IMR-90 (cell line): ENCODE measurements around the gene SNX33. TPM values are rescaled to one million over a fixed set of nuclear protein-coding genes. Genes with fewer than 3 reads are reported as not detected.
A peak's percentile ranks its signal among the peaks of the same experiment; 100 is the strongest.

ENCODE experiments used
- ATAC-seq: fragments of 200-7000 bp; cut with Tn5 transposase; 2 replicates; pipeline ENCODE4 v1.9.1; 2020; ENCODE audit warnings: low read depth, mild to moderate bottlenecking, moderate library complexity
- BruUV-seq: library from RNA; stranded (reverse); fragments of 400-500 nt; replicated peaks from 2 replicates; lab custom pipeline; 2021; lab: Mats Ljungman, UMichigan
- CTCF ChIA-PET: fragments of 300-600 bp; formaldehyde crosslinking; extraction: SDS; loops from one replicate; lab custom pipeline; 2021; ENCODE audit warnings: antibody characterized with exemption; lab: Yijun Ruan, JAX
- POLR2A ChIA-PET: fragments of 300-600 bp; sonication (Branson Sonifier 250); formaldehyde crosslinking; loops from one replicate; lab custom pipeline; 2022; ENCODE audit warnings: antibody characterized with exemption; ENCODE audit not compliant: unreplicated experiment; lab: Charles Lee
- DNase-seq: peaks from one replicate; pipeline ENCODE4 v3.0.0; 2013
- H2AFZ ChIP-seq: replicated peaks from 2 replicates; pipeline ENCODE3; 2013; ENCODE audit warnings: low read length, mild to moderate bottlenecking; ENCODE audit not compliant: poor library complexity
- H2AK5ac ChIP-seq: 2 replicates; pipeline ENCODE4 v1.6.1; 2013; ENCODE audit warnings: low read depth, low read length, inconsistent platforms
- H2AK9ac ChIP-seq: replicated peaks from 2 replicates; pipeline ENCODE3; 2013; ENCODE audit warnings: mild to moderate bottlenecking, low read depth, low read length, moderate library complexity; ENCODE audit not compliant: poor library complexity
- H2BK120ac ChIP-seq: 2 replicates; pipeline ENCODE4 v1.6.1; 2013; ENCODE audit warnings: low read depth, low read length, inconsistent platforms
- H2BK15ac ChIP-seq: 3 replicates; pipeline ENCODE4 v1.6.1; 2013; ENCODE audit warnings: low read depth, low read length, inconsistent platforms
- H2BK20ac ChIP-seq: 2 replicates; pipeline ENCODE4 v1.6.1; 2013; ENCODE audit warnings: low read depth, mild to moderate bottlenecking, inconsistent platforms, low read length, moderate library complexity
- H2BK5ac ChIP-seq: 2 replicates; pipeline ENCODE4 v1.6.1; 2013; ENCODE audit warnings: mild to moderate bottlenecking, low read depth, low read length, inconsistent platforms; ENCODE audit not compliant: poor library complexity, severe bottlenecking
- H3K14ac ChIP-seq: replicated peaks from 2 replicates; pipeline ENCODE4 v1.6.1; 2013; ENCODE audit warnings: low read depth, low read length, inconsistent platforms
- H3K18ac ChIP-seq: 2 replicates; pipeline ENCODE4 v1.6.1; 2013; ENCODE audit warnings: low read depth, low read length, control low read depth
- H3K23ac ChIP-seq: 2 replicates; pipeline ENCODE4 v1.6.1; 2013; ENCODE audit warnings: low read depth, low read length, inconsistent platforms
- H3K27ac ChIP-seq: 2 replicates; pipeline ENCODE4 v1.5.1; 2013; ENCODE audit warnings: mild to moderate bottlenecking, control low read depth, low read length; ENCODE audit not compliant: insufficient read depth
- H3K27me3 ChIP-seq: 2 replicates; pipeline ENCODE4 v1.6.1; 2013; ENCODE audit warnings: low read length; ENCODE audit not compliant: control insufficient read depth, insufficient read depth
- H3K36me3 ChIP-seq: 2 replicates; pipeline ENCODE4 v1.6.1; 2013; ENCODE audit warnings: low read length, mixed read lengths; ENCODE audit not compliant: control insufficient read depth, insufficient read depth
- H3K4ac ChIP-seq: 2 replicates; pipeline ENCODE4 v1.6.1; 2013; ENCODE audit warnings: low read depth, low read length, inconsistent platforms
- H3K4me1 ChIP-seq: 2 replicates; pipeline ENCODE4 v1.6.1; 2013; ENCODE audit warnings: low read length, mixed read lengths; ENCODE audit not compliant: control insufficient read depth, insufficient read depth
- H3K4me2 ChIP-seq: 2 replicates; pipeline ENCODE4 v1.6.1; 2013; ENCODE audit warnings: low read depth, mild to moderate bottlenecking, control low read depth, low read length, moderate library complexity
- H3K4me3 ChIP-seq: 2 replicates; pipeline ENCODE4 v1.5.1; 2013; ENCODE audit warnings: low read depth, mild to moderate bottlenecking, control low read depth, low read length, moderate library complexity; ENCODE audit not compliant: insufficient read depth
- H3K56ac ChIP-seq: 2 replicates; pipeline ENCODE4 v1.6.1; 2013; ENCODE audit warnings: low read length, inconsistent platforms; ENCODE audit not compliant: insufficient read depth; ENCODE audit errors: extremely low read depth
- H3K79me1 ChIP-seq, 2 experiments: 2 replicates each; pipeline ENCODE4 v1.6.1; 2013; ENCODE audit warnings: low read length in 2 of 2, inconsistent platforms in 1 of 2, low read depth in 1 of 2
- H3K9ac ChIP-seq: 2 replicates; pipeline ENCODE4 v1.6.1; 2013; ENCODE audit warnings: low read depth, low read length, control low read depth
- H3K9me1 ChIP-seq: 2 replicates; pipeline ENCODE4 v1.6.1; 2013; ENCODE audit warnings: low read length, inconsistent platforms; ENCODE audit not compliant: insufficient read depth
- H3K9me3 ChIP-seq: 2 replicates; pipeline ENCODE4 v1.6.1; 2013; ENCODE audit warnings: low read length; ENCODE audit not compliant: control insufficient read depth, insufficient read depth
- H4K20me1 ChIP-seq: 2 replicates; pipeline ENCODE4 v1.6.1; 2013; ENCODE audit warnings: low read length, inconsistent platforms; ENCODE audit not compliant: insufficient read depth
- H4K5ac ChIP-seq: 2 replicates; pipeline ENCODE4 v1.6.1; 2013; ENCODE audit warnings: mild to moderate bottlenecking, low read depth, low read length, control low read depth
- H4K8ac ChIP-seq, 2 experiments: 2 replicates each; pipeline ENCODE4 v1.6.1; 2013; ENCODE audit warnings: low read depth in 2 of 2, low read length in 2 of 2, control low read depth in 1 of 2, inconsistent platforms in 1 of 2
- H4K91ac ChIP-seq: 2 replicates; pipeline ENCODE4 v1.6.1; 2013; ENCODE audit warnings: low read depth, low read length, inconsistent platforms; ENCODE audit not compliant: insufficient read depth
- CEBPB ChIP-seq: IDR thresholded peaks from 2 replicates; pipeline ENCODE4 v1.6.1; 2012; ENCODE audit warnings: low read depth, low read length, improper control_type of control experiment
- MAFK ChIP-seq: IDR thresholded peaks from 2 replicates; pipeline ENCODE4 v1.6.1; 2012; ENCODE audit warnings: low read depth, low read length, improper control_type of control experiment
- POLR2A ChIP-seq: IDR thresholded peaks from 2 replicates; pipeline ENCODE4 v1.6.1; 2012; ENCODE audit warnings: mild to moderate bottlenecking, low read depth, low read length
- WGBS, 2 experiments: methylation state at CpG; one replicate each; pipeline versions ENCODE4 v1.1.5 to v1.1.7; 2013; ENCODE audit warnings: missing lambda C conversion rate in 2 of 2; ENCODE audit not compliant: insufficient read length in 1 of 2; ENCODE audit errors: extremely low coverage in 2 of 2; 5-methylcytosine and 5-hydroxymethylcytosine counted together
- dilution Hi-C: fragments of 300-500 bp; cut with HindIII; formaldehyde crosslinking; loops from one replicate; pipeline ENCODE4 v1.14.3; 2018; ENCODE audit warnings: low sequenced_read_pairs; ENCODE audit not compliant: unreplicated experiment
- in situ Hi-C: fragments of 300-500 bp; cut with MboI; formaldehyde crosslinking; loops from 3 replicates; pipeline ENCODE4 v1.14.3; 2019; ENCODE audit warnings: low sequenced_read_pairs, inconsistent platforms, mixed read lengths
- intact Hi-C: fragments of 100-400 bp; cut with micrococcal nuclease; formaldehyde crosslinking; loops from 2 replicates; pipeline ENCODE4 v1.10.0; 2022
- polyA plus RNA-seq, 3 experiments: library from polyadenylated mRNA; depleted of rRNA; stranded (reverse); fragments of >200 nt; gene quantifications; 2 replicates each; pipeline ENCODE4 v1.2.3, GENCODE V29; 2012; ENCODE audit warnings: low replicate concordance in 1 of 3
- total RNA-seq: library from RNA; depleted of rRNA; stranded (reverse); fragments of >200 nt; gene quantifications from 2 replicates; pipeline ENCODE4 v1.2.3, GENCODE V29; 2012
- TF ChIP-seq, protein P1 (sequence below): conservative IDR thresholded peaks from 2 replicates; pipeline ENCODE4 v1.5.1; 2012; ENCODE audit warnings: mild to moderate bottlenecking, low read depth, low read length, improper control_type of control experiment

The SNX33 gene
- total and polyA plus RNA-seq, 2 of the 4 experiments (the other 2 are of a cell fraction) = 12.7 to 14.6 TPM

DNA sequence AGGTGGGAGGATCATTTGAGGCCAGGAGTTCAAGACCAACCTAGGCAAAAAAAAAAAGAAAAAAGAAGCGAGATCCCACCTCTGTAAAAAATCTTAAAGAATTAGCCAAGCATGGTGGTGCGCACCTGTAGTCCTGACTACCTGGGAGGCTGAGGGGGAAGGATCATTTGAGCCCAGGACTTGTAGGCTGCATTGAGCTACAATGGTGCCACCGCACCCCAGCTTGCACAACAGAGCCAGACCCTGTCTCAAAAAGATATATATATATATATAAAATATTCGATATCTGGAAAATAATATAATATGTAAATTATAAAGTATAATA is 6.6 kb upstream of the SNX33 start:
- Histone ChIP-seq H3K14ac (no peak overlapping the region), H3K9me1 (0 out of 2 replicates have a peak, but pooled peaks cover 4% of the 10 kb centered on the region), H3K79me1 (peaks cover 13 to 50% of the 10 kb centered on the region in 2 experiments; a peak in 3 of 4 replicates), H2AFZ (no peak overlapping the region), H3K4me1 (peaks cover 5% of the 10 kb centered on the region), H3K27me3 (no peaks in the 10 kb centered on the region), H3K23ac (no peak overlapping the region), H3K4me3 (no peak overlapping the region), H4K8ac (peak overlapping the region in 1 of 2 experiments; percentile 87; a peak in 3 of 4 replicates), H2BK120ac (no peak overlapping the region), H2BK20ac (no peak overlapping the region), H4K5ac (no peak overlapping the region), H2BK5ac (no peak overlapping the region), H3K4me2 (peak overlapping the region; percentile 88; the same call in 1 of the 2 replicates), H3K4ac (peak overlapping the region; percentile 31; the same call in 1 of the 2 replicates), H4K20me1 (peaks cover 24% of the 10 kb centered on the region), H2AK9ac (peak overlapping the region; percentile 45), H4K91ac (no peak overlapping the region), H2AK5ac (0 out of 2 replicates have a peak overlapping the region, but pooled peaks have one; percentile 2), H3K56ac (no peak overlapping the region), H3K27ac (no peak overlapping the region), H2BK15ac (no peak overlapping the region), H3K9me3 (no peaks in the 10 kb centered on the region), H3K36me3 (no peaks in the 10 kb centered on the region), H3K18ac (no peak overlapping the region), H3K9ac (no peak overlapping the region)
- POLR2A ChIA-PET = no interaction called here
- no peak for DNase-seq
- in situ Hi-C loops (no loop called here), intact Hi-C loops (no loop called here), dilution Hi-C loops (no loop called here)
- ATAC-seq = no peak
- no CpG with 5 or more reads among the region's 4 CpGs for WGBS, 2 experiments
- CTCF ChIA-PET = interaction anchor here (1.0 kb wide), 1 partner anchor 176 kb away, joined by 3 read pairs; no protein-coding TSS in a partner anchor
- no TSS peak for BruUV-seq
- no peak for TF ChIP-seq CEBPB
- TF ChIP-seq, protein P1, sequence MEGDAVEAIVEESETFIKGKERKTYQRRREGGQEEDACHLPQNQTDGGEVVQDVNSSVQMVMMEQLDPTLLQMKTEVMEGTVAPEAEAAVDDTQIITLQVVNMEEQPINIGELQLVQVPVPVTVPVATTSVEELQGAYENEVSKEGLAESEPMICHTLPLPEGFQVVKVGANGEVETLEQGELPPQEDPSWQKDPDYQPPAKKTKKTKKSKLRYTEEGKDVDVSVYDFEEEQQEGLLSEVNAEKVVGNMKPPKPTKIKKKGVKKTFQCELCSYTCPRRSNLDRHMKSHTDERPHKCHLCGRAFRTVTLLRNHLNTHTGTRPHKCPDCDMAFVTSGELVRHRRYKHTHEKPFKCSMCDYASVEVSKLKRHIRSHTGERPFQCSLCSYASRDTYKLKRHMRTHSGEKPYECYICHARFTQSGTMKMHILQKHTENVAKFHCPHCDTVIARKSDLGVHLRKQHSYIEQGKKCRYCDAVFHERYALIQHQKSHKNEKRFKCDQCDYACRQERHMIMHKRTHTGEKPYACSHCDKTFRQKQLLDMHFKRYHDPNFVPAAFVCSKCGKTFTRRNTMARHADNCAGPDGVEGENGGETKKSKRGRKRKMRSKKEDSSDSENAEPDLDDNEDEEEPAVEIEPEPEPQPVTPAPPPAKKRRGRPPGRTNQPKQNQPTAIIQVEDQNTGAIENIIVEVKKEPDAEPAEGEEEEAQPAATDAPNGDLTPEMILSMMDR = no peak
- TF ChIP-seq POLR2A = no peak
- TF ChIP-seq MAFK = no peak
